ENCODE data around the gene PPP1R18.
"Not testable (repeated sequence)": the region's sequence is repeated elsewhere in the genome, so short reads cannot be mapped to it uniquely, and the experiment has no call there.

The PPP1R18 gene

DNA sequence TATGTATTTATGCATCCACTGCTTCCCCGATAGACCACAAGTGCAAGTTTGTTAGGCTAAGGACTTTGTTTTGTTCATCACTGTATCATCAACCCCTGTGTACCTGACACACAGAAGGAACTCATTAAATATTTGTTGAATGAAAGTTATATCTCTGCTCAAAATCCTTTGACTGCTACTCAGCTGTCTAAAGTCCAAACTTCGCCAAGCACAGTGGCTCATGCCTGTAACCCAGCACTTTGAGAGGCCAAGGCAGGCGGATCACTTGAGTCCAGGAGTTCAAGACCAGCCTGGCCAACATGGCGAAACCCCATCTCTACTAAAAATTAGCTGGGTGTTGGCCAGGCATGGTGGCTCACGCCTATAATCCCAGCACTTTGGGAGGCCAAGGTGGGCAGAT, 28.5 kb downstream of the PPP1R18 start:
- DNase-seq: not testable (repeated sequence)

DNA sequence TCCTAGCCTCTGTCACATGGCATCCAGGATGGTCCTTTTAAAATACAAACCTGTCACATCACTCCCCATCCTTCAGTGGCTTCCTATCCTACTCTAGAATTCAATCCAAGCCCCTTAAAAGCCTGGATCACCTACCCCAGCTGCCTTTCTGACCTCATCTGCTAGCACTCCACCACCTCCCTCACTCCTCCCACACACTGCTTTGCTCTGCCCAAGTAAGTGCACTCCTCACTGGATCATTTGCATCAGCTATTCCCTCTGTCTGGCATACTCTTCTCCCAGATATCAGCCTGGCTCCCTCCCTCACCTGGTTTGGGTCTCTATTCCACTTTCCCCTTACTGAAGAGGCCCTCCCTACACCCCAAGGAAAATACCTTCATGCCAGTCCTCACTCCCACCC, 29.0 kb downstream of the PPP1R18 start:
- DNase-seq: no peak

DNA sequence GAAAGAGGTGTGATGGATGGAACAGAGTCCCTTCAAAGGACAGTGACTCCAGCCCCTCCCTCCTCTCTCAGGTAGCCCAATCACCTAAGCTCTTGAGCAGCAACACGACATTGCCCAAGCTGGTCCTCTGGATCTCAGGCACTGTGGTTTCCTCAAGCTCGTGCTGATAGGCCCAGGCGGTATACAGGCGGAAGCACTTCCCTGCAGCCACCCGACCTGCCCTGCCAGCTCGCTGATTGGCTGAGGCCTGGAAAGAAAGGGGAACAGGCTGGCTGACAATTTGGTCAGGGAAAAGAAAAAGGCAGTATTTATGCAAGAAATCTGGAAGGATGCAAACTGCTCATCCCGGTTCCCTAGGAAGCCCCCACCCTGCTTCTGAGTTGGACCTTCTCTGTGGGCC, 29.9 kb downstream of the PPP1R18 start:
- no peak for DNase-seq

DNA sequence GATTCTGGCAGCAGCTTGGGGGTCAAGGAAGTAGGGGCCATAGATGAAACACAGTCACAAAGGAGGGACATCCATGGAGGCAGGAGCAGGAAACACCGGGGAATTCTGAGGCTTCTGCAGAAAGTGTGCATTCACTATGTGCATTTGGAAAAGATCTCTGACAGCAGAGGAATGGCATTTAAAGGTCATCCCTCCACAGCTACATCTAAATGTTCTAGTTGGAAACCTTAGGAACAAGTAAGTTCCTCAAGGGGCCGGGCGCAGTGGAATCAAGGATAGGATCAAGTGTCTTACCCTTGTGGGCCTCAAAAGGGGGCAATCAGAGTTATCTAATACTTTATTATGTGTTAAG, 30.7 kb downstream of the PPP1R18 start:
- no peak for DNase-seq

DNA sequence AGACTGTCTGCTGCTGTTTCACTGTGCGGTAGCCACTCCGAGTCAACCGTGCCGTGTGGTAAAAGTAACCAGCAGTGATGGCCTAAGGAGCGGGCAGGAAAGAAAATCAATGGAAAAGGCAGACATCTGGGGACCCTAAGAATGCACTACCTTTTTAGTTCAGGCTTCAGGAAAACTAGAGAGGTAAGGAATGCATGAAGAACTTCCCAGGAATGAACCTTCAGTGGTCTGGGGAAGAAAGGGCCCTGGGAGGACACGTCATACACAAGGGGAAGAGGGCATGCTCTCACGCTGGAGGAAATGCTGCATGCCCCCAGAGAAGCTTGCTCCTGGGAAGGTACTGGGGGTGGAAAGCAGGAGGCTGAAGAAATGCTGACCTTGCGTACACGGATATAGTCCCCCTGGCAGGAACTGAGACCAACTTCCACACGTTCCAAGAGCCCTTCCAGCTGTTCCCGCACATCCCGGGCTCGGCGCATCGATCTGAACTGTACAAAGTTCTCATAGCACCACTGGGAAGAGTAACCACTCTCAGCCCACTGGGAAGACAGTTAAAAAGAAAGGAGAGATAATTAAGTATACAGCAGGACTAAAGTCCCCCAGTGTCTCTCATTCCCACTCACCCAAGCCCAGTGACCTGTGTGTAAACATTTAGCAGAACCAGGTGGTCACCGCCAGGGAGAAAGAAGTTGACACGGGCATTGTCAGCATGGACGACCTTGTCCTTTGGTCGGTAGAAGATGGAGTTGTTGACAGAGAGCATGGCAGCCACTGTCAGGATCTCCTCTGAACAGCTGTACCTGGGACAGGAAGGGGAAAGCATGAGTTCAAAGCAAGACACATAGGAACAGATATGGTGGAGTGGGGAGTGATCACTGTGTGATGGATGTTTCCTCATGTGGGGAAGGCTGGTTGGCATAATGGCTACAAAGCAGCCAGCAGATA, 31.4 kb downstream of the PPP1R18 start:
- DNase-seq: no peak

DNA sequence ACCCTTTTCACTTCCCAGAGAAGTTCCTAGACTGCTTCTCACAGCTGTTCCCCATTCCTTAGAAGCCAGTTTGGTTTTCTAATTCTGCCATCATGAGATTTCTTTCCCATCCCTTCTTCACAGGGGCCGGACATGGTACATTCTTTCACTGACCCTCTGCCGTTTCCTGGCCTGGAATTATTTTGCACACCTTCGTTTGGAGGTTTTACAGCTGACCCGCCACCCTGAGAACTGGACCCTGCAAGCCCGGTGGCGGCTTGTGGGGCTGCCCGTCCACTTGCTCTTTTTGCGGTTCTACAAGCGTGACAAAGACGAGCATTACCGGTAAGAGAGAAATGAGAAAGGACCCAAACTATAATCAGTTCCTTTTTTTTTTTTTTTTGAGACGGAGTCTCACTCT, 35.3 kb downstream of the PPP1R18 start:
- no peak for DNase-seq

DNA sequence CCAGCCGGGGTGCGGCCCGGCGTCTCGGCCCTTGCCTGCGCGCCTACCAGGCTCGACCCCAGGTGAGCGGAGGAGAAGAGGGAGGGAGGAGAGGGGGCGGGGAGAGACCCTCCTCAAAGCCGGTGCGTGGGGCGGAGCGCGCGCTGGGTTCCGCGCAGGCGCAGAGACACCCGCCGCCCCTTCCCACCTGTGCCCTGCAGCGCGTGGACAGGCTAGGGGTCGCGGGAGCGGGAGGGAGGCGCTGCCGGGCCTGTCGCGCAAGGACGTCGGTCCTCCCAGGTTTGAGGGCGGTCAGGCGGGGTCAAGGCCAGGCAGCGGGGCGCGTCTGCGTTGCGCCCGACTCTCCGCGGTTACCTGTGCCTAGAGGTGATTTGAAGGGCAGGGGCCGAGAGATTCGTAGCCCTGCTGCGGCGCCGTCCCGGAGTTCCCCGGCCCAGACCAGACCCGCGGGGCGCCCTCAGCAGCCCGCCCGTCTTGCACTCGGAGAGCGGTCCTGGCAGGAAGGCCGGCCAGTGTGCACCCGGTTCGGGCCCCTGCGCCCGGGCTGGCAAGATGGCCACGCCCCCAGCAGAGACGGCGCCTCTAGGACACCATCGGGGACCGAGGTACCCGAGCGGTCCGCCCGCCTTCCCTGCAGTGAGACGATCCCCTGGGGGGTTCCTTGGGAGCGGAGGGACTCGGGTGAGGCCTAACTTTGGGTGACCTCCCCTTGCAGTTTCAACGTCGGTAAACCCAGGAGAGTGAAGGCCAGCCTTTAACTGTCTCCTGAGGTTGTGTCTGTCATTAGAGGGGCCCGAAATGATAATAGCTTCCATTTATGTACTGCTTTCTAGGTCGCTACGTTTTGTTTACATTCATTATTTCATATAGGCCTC, 39.0 kb downstream of the PPP1R18 start:
- DNase-seq: peak; percentile 83

DNA sequence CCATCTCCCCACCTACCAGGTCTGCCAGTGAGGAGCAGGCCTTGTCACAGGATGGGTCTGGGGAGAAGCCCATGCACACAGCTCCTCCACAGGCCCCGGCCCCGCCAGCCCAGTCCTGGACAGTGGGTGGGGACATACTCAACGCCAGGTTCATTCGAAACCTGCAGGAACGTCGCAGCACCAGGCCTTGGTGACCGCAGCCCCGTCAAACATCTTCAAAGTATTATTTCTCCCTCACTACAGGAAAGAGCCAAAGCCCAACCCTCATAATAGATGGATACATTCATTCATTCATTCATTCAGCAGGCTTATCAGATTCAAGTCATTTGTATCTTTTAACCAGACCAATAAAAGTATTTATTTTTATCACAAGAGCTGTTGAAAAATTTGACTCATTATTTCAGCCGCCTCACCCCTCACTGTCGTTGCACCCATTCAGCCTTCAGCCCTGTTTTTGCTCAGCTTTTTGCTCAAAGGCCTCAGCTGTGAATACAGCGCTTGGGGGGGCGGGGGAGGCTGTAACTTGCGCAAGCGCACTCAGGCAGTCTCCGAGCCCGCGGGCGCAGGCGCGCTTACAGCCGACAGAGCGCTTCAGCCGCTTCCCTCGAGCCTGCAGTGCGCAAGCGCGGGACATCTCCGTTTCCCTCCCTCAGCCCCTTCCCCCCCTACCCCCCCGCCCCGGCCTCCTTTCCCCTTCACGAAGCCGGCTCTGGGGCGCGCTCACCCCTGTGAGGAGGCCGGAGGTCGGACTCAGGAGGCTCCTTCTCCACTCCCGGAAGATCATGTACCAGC, 39.8 kb downstream of the PPP1R18 start, which contains the start of gene C6orf136:
TSS of gene C6orf136 (plus strand) at position 684 of the 792 bp plus-strand sequence. CDS start at position 783, 99 bp downstream.
- DNase-seq: peak; percentile 93

DNA sequence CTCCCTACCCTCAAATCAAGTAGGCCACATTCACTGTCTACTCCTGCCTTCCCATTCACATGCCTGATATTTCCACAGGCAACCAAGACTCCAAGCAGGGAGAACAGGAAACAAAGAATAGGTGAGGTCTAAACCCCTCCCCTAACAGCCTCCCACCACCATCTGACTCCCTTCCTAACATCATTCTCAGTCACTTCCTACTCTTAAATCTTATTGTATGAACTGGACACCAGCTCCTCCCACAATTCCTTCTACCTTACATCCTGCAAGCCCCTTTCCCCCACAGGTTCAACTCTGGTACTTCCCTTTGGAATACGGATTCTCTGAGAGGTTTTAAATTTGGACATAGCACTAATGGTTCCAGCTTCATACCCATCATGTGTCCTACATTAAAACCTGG, 40.5 kb downstream of the PPP1R18 start:
- DNase-seq: no peak

DNA sequence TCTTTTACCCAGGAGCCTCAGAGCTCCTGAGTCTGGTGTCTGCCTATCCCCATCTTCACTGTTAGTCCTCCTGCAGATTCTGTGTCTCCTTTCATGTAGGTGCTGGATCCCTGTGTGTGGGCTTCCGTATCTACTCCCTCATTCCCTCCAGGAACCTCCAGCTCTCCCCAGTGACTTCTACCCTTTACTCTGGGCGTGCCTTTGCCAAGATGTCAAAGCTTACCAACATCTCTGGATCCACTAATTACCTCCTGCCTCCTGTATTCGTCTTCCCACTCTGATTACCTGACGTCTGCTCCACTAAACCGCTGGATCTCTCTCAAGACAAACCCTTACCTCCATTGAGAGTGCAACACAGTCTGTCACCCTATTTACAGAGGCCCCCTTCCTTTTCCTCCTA, 41.7 kb downstream of the PPP1R18 start:
- no peak for DNase-seq

DNA sequence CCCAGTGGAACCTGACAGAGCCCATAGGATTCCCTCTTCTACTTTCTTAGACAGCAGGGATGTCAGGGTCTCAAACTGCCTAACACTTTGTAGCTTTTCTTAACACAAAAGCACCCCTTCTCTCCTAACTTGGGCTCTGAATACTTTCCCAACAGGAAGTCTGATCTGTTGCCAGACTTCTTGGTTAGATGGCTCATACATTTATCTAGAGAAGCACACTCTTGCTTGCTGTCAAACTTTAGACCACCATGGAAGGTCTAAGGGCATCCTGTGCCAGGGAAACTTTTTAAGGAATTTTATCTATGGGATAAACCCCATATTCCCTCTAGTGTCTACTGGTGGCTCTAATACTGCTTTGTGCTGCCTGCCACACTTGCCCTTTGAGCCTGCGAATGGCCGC, 42.8 kb downstream of the PPP1R18 start:
- DNase-seq: no peak

DNA sequence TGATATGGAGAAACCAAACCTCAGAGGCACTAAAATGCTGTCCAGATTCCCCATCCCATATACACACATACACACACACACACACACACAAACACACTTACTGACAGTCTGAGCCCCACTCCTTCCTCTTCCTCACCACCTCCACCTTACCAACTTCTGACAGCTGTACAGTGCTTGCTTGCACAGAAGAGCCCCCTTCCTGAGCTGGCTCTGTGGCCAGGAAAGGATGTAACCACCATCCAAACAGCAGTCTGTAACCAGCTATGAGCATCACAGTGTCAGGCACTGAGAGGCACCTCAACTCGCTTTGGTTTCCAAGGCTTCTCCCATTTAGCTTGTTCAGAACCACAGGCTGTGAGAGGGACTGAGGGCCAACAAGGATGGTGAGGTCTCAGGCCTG, 45.4 kb downstream of the PPP1R18 start:
- no peak for DNase-seq

DNA sequence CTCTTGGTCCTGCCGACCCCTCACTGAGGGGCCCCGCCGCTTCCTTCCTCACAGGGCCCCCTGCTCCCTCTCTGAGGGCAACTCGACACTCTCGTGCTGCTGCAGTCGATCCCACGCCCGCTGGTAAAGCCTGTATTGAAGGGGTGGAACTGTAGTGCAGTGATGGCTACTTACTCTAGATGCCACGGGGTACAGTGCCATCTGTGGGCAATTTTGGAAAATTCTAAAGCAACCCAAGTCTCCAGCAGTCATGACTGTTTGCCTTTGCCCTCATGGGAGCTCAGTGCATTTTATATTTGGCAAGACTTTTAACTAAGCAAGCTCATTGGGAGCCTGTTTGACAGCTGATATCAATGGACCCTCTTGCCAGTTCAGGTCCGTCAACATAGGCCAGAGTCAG, 46.0 kb downstream of the PPP1R18 start:
- no peak for DNase-seq

DNA sequence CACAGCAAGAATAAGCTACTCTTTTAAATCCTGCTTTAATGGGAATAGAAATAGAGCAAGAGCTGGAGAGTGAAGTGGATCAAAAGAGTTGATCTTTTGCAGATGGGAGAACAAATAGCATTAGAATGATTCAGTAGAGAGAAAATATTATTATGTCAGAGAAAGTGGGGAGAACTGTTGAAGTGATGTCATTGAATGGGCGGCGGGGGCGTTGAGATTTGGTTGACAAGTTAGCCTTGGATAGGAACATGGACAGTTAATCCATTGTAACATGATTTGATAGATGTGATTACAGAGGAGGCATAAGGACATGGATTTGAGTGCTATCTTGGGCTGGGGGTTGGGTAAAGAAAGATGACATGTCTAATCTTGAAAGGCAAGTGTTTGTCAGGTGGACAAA, 50.6 kb downstream of the PPP1R18 start:
- DNase-seq: no peak

DNA sequence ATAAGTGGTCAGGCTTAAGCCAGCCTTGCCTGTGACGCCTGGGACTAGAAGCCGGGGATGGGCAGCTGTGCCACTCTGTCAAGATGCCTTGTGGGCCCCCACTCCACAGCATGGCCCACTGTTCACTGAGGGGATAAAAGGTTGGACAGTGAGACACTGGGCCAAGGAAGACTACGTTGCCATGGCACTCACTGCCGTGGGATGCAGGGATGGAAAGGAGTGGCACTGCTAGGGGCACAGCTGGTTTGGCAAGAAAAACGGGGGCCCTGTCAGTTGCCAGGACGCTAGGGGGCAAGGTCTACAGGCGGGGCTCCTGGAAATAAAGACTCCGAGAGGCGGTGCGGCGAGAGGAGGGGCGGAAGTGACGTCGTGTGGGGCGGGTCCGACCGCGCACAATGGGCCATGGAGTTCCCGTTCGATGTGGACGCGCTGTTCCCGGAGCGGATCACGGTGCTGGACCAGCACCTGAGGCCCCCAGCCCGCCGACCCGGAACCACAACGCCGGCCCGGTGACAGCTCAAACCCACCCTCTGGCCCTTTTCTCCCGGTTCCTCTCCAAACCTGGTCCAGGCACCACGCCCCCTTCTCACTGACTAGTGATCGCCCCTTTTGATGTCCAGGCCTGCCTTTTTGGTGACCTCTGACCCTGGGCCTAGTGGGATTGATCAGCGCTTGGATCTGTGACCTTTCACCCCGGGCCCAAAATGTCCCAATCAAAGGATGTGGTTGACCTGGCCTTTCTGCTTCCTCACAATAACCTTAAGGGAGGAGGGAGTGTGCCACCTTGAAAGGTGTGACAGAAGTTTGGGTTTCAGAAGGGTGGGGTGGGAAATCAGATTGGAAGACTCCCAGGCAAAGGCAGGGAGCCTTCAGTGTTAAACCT, 59.7 kb downstream of the PPP1R18 start, which contains the start of gene ATAT1:
TSS of gene ATAT1 (plus strand) at position 391 of the 883 bp plus-strand sequence.
- peak; percentile 82 for DNase-seq
